Mesangial cell (primary cell): ENCODE measurements around the gene CDK19. TPM values are rescaled to one million over a fixed set of nuclear protein-coding genes. Genes with fewer than 3 reads are reported as not detected.

Experiments used
- total RNA-seq: library from RNA; depleted of rRNA; stranded (reverse); fragments of >200 nt; gene quantifications from 2 replicates; pipeline ENCODE4 v1.2.3, GENCODE V29; 2015

CDK19 gene
- total RNA-seq: 8.1 and 9.9 TPM in 2 replicates

DNA sequence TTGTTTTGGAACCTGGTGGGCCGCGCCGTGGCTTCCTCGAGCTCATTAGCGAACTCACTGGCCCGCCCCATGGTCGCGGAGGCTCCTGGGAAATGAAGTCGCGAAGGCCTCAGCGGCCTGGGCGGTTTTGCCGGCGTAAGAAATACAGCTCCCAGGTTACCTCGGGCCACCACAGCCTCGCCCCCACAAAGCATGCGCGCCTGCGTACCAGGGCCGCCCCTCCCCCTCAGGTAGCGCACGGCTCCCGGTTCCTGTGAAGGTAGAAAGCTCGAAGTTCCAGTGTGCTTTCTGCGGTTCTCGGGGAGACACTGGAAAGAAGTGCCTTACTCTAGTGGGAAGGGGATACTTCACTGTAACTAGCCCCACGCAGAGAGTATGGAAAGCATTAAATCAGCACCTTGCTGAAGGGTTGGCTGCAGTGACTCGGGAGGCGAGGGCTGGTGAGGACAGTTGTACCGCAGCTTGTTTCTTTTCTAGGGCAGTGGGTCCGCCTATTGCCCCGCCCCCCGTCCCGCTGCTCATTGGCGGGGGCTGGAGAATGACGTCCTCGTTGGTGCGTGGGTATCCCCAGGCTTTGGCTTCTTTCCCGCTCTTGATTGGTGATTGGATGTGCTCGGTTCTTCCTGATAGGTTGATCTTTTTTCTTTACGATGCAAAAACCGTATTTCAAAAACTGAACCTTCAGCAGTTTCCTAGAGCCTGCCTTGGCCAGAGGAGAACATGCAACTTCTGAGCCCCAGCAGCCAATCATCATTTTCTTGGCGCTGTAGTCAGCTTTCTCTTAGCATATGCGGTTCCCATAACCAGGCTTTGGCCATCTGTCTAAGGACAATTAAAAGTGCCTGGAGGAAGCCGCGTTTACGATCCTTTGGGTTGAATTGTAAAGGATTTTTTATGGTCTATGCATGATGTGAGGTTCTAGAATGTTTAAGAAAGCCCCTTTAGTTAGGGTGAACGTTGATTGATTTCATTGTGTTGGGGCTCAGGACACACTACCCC lies at the start of gene CDK19:
TSS of gene CDK19 (minus strand) at position 59 of the 999 bp plus-strand sequence. CDS start 333 bp downstream, outside the sequence.

Other genes with a start within 250 kb of the CDK19 start
- 20.5 and 51.8 TPM in 2 replicates for gene AMD1, start 59.3 kb upstream of the CDK19 start, total RNA-seq
- gene GTF3C6, start 143.2 kb upstream of the CDK19 start, total RNA-seq: 22.7 and 31.3 TPM in 2 replicates
- gene RPF2, start 166.6 kb upstream of the CDK19 start, total RNA-seq: 13.6 and 22.3 TPM in 2 replicates